Measurements from ENCODE around the gene XKR3. TPM values are rescaled to one million over a fixed set of nuclear protein-coding genes. Genes with fewer than 3 reads are reported as not detected.

Gene XKR3
- total and polyA plus RNA-seq, 2 experiments from 2014 or later = not detected

DNA sequence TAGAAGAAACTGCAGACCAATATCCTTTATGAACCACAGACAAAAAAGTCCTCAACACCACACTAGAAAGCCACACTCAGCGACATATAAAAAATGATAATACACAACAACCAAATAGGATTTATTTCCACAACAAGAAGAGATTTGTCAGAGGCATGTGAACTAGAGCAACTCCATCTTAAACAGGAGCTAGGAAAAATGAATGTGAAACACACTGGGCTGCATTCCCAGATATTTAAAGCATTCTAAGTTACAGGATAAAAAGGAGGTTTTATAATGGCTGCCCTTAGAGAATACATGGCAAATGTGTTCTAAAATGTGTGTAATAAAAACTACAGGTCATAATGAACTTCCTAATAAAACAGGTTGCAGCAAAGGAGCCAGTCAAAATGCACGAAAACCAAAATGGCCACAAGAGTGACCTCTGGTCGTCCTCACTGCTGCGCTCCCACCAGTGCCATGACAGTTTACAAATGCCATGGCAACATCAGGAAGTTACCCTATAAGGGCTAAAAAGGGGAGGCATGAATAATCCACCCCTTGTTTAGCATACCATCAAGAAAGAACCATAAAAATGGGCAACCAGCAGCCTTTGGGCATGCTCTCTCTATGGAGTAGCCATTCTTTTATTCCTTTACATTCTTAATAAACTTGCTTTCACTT, 21.8 kb downstream of the XKR3 start:
- Histone ChIP-seq H3K4me3 (no peak overlapping the region), H3K27ac (ENCODE audit: low read depth) (no peak overlapping the region), H3K79me2 (replicated peaks; ENCODE audit: insufficient read depth) (no peaks in the 10 kb centered on the region), H2AFZ (no peak overlapping the region), H3F3A (replicated peaks; ENCODE audit: low read depth) (no peaks in the 10 kb centered on the region), H3K36me3 (ENCODE audit: insufficient read depth) (no peaks in the 10 kb centered on the region), H3K9me2 (ENCODE audit: insufficient read depth) (no peaks in the 10 kb centered on the region), H4K20me1 (replicated peaks; ENCODE audit: insufficient read depth) (no peaks in the 10 kb centered on the region), H3K4me1 (ENCODE audit: insufficient read depth) (peaks cover 35% of the 10 kb centered on the region), H3K4me2 (no peak overlapping the region), H3K27me3 (ENCODE audit: insufficient read depth) (no peaks in the 10 kb centered on the region)
- DNase-seq (ENCODE audit: low spot score) = no peak
- H3K27ac Mint-ChIP-seq = no peak overlapping the region
- H3K9me3 Mint-ChIP-seq = peaks cover 48% of the 10 kb centered on the region
- H3K4me1 Mint-ChIP-seq = peaks cover 13% of the 10 kb centered on the region; the same call in 2 of the 3 replicates
- TF ChIP-seq ZNF331 (CRISPR knock-in tag; IDR thresholded peaks at IDR 0.05; ENCODE audit: low read depth) = no peak
- TF ChIP-seq ZNF114 (CRISPR knock-in tag; IDR thresholded peaks at IDR 0.05) = no peak
- TF ChIP-seq, protein P1, sequence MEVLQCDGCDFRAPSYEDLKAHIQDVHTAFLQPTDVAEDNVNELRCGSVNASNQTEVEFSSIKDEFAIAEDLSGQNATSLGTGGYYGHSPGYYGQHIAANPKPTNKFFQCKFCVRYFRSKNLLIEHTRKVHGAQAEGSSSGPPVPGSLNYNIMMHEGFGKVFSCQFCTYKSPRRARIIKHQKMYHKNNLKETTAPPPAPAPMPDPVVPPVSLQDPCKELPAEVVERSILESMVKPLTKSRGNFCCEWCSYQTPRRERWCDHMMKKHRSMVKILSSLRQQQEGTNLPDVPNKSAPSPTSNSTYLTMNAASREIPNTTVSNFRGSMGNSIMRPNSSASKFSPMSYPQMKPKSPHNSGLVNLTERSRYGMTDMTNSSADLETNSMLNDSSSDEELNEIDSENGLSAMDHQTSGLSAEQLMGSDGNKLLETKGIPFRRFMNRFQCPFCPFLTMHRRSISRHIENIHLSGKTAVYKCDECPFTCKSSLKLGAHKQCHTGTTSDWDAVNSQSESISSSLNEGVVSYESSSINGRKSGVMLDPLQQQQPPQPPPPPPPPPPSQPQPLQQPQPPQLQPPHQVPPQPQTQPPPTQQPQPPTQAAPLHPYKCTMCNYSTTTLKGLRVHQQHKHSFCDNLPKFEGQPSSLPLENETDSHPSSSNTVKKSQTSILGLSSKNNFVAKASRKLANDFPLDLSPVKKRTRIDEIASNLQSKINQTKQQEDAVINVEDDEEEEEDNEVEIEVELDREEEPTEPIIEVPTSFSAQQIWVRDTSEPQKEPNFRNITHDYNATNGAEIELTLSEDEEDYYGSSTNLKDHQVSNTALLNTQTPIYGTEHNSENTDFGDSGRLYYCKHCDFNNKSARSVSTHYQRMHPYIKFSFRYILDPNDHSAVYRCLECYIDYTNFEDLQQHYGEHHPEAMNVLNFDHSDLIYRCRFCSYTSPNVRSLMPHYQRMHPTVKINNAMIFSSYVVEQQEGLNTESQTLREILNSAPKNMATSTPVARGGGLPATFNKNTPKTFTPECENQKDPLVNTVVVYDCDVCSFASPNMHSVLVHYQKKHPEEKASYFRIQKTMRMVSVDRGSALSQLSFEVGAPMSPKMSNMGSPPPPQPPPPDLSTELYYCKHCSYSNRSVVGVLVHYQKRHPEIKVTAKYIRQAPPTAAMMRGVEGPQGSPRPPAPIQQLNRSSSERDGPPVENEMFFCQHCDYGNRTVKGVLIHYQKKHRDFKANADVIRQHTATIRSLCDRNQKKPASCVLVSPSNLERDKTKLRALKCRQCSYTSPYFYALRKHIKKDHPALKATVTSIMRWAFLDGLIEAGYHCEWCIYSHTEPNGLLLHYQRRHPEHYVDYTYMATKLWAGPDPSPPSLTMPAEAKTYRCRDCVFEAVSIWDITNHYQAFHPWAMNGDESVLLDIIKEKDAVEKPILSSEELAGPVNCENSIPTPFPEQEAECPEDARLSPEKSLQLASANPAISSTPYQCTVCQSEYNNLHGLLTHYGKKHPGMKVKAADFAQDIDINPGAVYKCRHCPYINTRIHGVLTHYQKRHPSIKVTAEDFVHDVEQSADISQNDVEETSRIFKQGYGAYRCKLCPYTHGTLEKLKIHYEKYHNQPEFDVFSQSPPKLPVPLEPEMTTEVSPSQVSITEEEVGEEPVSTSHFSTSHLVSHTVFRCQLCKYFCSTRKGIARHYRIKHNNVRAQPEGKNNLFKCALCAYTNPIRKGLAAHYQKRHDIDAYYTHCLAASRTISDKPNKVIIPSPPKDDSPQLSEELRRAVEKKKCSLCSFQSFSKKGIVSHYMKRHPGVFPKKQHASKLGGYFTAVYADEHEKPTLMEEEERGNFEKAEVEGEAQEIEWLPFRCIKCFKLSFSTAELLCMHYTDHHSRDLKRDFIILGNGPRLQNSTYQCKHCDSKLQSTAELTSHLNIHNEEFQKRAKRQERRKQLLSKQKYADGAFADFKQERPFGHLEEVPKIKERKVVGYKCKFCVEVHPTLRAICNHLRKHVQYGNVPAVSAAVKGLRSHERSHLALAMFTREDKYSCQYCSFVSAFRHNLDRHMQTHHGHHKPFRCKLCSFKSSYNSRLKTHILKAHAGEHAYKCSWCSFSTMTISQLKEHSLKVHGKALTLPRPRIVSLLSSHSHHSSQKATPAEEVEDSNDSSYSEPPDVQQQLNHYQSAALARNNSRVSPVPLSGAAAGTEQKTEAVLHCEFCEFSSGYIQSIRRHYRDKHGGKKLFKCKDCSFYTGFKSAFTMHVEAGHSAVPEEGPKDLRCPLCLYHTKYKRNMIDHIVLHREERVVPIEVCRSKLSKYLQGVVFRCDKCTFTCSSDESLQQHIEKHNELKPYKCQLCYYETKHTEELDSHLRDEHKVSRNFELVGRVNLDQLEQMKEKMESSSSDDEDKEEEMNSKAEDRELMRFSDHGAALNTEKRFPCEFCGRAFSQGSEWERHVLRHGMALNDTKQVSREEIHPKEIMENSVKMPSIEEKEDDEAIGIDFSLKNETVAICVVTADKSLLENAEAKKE (CRISPR knock-in tag; IDR thresholded peaks at IDR 0.05) = no peak
- no peak for TF ChIP-seq EZH2 (IDR thresholded peaks at IDR 0.05; ENCODE audit: low read depth, unreplicated experiment)
- TF ChIP-seq NANOG (IDR thresholded peaks at IDR 0.05; ENCODE audit: borderline replicate concordance) = no peak
- TF ChIP-seq, protein P2, sequence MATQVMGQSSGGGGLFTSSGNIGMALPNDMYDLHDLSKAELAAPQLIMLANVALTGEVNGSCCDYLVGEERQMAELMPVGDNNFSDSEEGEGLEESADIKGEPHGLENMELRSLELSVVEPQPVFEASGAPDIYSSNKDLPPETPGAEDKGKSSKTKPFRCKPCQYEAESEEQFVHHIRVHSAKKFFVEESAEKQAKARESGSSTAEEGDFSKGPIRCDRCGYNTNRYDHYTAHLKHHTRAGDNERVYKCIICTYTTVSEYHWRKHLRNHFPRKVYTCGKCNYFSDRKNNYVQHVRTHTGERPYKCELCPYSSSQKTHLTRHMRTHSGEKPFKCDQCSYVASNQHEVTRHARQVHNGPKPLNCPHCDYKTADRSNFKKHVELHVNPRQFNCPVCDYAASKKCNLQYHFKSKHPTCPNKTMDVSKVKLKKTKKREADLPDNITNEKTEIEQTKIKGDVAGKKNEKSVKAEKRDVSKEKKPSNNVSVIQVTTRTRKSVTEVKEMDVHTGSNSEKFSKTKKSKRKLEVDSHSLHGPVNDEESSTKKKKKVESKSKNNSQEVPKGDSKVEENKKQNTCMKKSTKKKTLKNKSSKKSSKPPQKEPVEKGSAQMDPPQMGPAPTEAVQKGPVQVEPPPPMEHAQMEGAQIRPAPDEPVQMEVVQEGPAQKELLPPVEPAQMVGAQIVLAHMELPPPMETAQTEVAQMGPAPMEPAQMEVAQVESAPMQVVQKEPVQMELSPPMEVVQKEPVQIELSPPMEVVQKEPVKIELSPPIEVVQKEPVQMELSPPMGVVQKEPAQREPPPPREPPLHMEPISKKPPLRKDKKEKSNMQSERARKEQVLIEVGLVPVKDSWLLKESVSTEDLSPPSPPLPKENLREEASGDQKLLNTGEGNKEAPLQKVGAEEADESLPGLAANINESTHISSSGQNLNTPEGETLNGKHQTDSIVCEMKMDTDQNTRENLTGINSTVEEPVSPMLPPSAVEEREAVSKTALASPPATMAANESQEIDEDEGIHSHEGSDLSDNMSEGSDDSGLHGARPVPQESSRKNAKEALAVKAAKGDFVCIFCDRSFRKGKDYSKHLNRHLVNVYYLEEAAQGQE (IDR thresholded peaks at IDR 0.05; ENCODE audit: unreplicated experiment) = no peak
- TF ChIP-seq, protein P3, sequence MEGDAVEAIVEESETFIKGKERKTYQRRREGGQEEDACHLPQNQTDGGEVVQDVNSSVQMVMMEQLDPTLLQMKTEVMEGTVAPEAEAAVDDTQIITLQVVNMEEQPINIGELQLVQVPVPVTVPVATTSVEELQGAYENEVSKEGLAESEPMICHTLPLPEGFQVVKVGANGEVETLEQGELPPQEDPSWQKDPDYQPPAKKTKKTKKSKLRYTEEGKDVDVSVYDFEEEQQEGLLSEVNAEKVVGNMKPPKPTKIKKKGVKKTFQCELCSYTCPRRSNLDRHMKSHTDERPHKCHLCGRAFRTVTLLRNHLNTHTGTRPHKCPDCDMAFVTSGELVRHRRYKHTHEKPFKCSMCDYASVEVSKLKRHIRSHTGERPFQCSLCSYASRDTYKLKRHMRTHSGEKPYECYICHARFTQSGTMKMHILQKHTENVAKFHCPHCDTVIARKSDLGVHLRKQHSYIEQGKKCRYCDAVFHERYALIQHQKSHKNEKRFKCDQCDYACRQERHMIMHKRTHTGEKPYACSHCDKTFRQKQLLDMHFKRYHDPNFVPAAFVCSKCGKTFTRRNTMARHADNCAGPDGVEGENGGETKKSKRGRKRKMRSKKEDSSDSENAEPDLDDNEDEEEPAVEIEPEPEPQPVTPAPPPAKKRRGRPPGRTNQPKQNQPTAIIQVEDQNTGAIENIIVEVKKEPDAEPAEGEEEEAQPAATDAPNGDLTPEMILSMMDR (conservative IDR thresholded peaks at IDR 0.05; ENCODE audit: low read depth in 2 of 2) = no peak
- TF ChIP-seq JUNB (IDR thresholded peaks at IDR 0.05; ENCODE audit: unreplicated experiment) = no peak
- H3K27me3 Mint-ChIP-seq (ENCODE audit: insufficient read depth, low read depth, poor library complexity) = no peaks in the 10 kb centered on the region
- H3K36me3 Mint-ChIP-seq (ENCODE audit: low read depth) = no peaks in the 10 kb centered on the region
- no peak overlapping the region for H3K4me3 Mint-ChIP-seq
- ATAC-seq = no peak

All from GM23338 (cell line).